ENCODE data around the gene C2CD5.
"Not testable (repeated sequence)": the region's sequence is repeated elsewhere in the genome, so short reads cannot be mapped to it uniquely, and the experiment has no call there.

The C2CD5 gene

GRCh38 chr12:22536346-22536945, 7.9 kb downstream of the C2CD5 start:
- no peak for DNase-seq

DNA sequence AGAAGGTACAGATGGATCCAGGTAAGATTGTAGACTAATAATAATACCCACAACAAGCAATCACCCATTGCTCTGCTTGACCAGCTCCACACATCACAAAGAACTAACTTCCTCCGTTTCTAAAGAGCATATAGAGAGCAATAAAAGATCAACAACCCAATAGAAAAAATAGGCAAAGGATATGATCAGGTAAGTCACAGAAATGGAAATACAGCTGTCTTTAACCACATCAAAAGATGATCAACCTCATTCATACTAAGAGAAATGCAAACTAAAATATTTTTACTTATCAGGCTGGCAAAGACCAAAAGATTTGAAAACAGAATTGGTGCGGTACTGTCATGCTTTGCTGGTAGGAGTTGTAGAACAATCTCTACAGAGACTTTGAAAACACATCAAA, 8.9 kb downstream of the C2CD5 start:
- no peak for DNase-seq

GRCh38 chr12:22535038-22535437, 9.3 kb downstream of the C2CD5 start:
- DNase-seq = no peak

DNA sequence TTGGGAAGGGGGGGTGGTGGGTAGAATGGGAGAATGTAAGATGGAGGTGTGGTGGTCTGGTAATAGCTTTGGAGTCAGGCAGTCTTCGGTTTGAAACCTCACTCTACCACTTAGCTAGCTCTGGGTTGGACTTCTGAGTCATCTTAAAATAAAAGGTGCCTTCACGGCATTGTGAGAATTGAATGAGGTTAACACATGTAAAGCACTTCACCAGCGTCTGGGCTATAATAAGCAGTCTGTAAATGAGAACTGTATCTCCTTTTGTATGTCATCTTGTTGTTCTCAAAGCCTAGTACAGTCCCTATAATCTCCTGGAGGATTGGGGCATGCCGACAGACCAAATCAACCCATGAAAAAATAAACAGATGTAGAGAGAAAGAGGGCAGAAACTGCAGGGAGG, 11.2 kb downstream of the C2CD5 start:
- no peak for DNase-seq

DNA sequence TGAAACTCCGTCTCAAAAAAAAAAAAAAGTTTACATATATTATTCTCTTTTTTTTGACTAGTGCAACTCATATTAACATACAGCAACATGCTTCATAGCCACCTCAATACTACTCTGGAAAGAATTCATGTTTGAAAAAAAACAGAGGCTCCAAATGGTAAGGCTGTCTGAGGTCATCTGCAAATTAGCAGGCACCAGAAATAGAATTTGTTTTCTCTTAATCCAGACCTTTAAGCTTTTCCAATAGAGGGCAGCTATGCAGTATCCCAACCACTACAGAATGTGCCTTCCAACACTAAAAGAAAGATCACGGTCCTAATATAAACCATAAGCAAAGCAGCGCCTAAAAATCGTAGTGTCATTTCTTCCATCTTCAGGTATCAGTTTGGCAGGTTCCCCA, 12.0 kb downstream of the C2CD5 start:
- DNase-seq = no peak

DNA sequence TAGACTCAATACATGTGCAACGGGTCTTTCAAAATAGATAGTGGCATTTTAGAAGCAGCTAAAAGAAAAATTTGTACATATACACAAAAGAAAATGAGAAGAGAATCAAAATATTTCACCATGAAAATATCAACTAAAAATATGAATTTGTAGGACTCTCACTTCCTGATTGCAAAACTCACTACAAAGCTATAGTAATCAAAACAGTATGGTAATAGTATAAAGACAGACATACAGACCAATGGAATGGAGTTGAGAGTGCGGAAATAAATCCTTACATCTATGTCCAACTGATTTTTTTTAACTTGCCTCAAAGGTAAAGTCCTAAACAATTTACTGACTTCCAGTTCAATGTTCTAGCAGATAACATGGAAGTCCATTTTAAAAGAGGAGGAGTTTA, 13.1 kb downstream of the C2CD5 start:
- DNase-seq = no peak

DNA sequence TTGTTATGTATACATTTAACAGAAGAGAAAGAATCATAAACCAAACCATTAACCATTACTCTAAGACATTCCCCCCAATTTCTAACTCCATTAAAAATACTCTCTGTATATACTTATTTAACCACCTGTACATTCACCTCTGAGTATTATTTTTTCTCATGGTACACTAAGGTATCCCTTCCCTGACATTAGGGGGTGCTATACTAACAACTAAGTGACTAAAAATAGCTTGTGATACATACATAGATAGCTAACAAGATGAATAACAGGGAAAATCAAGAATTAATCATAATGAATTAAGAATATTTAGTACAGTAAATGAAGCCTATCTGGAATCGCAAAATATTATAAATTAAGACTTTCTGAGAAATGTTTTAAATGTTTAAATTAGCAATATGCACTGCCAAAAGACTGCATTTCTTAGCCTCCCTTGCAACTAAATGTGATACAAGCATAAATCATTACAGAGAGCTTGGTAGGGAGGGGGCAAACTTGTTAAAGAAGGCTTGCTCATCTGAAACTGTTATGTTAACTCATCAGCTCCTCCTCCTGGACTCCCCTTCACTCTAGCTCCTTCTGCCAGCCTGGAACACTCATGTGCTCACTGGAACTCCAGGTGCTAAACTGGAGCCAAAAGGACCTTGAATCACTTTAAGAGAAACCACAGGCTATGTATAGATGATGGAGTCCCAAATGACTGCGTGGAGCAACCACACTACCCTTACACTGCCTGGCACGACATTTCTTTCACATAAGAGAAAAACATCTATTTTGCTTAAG, 14.9 kb downstream of the C2CD5 start:
- DNase-seq = no peak

GRCh38 chr12:22527999-22528398, 16.3 kb downstream of the C2CD5 start:
- no peak for DNase-seq

GRCh38 chr12:22526836-22527235, 17.5 kb downstream of the C2CD5 start:
- DNase-seq = no peak

- DNase-seq = no peak
These were observed 18.9 kb downstream of the C2CD5 start for GRCh38 chr12:22525426-22525825.

DNA sequence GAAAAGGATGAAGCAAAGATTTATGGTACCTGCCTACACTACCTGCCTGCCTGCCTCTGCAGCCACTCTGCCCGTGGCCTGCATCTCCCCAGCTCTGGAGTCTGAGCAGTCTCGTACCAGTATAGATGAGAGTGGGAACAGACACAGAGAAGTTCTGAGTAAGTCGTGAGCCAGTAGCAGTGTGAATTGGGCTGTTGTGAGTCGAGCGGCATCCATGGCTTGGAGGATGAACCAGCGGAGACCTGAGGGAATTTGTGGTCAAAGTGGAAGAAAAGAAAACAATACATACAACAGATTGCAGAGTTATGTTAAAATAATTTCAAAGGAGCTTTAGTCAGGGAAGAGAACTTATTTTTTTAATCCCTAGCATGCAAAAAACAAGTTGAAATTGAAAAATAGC, 25.3 kb downstream of the C2CD5 start:
- DNase-seq = no peak

GRCh38 chr12:22518060-22518719, 26.2 kb downstream of the C2CD5 start:
- DNase-seq = no peak

- no peak for DNase-seq
These were observed 29.5 kb downstream of the C2CD5 start for GRCh38 chr12:22514875-22515274.

GRCh38 chr12:22505826-22506225, 38.5 kb downstream of the C2CD5 start:
- DNase-seq = no peak

DNA sequence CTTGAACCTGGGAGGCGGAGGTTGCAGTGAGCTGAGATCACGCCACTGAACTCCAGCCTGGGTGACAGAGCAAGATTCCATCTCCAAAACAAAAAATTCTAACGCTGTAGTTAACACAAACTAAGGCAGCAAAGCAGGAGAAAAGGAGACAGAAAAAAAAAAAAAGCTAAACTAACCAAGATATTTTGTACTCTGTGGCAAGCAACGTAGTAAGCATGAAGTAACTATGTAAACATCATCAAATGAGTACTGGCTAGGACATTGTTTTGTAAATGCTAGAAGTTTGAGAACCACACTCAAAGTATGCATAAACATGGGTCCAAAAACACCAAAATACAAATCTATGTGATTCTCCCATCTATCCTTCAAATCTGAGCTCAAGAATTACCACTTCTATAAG, 44.2 kb downstream of the C2CD5 start:
- DNase-seq = no peak

DNA sequence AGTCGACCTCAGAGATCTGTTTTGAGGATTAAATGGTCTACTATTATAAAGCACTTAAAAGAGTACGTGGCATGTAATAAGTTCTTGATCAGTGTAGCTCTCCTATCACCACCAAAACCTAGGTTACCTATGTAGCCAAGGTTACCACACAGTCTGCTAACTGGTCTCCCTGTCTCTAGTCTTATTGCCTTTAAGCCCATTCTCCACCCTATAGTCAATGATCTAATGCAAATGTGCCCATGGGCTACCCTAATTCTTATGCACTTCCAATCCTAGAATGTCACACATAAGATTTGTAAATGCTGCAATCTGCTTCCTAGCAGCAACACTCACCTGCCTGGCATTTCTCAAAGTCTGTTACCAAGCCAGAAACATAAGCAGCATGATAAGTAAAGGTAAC, 44.9 kb downstream of the C2CD5 start:
- no peak for DNase-seq

- DNase-seq = no peak
These were observed 50.0 kb downstream of the C2CD5 start for GRCh38 chr12:22494319-22494718.

- no peak for DNase-seq
These were observed 53.3 kb downstream of the C2CD5 start for GRCh38 chr12:22491034-22491433.

DNA sequence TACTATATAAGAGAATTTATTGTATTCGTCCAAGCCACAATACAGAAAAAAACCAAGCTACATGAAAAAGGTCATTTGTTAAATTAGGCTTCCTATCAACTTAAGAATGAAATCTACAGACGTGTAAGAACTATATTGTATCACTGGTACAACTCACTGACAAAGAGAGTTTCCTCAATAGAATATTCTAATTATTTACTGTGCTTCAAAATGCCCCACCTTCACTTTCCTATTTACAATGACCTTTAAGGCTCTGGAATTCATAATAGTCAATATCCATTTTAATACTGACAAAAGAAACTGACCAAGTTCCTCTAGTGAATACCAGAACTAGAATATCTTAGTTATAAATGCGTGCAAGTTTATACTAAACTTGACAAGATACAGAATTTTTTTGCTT, 55.9 kb downstream of the C2CD5 start:
- no peak for DNase-seq

GRCh38 chr12:22487683-22488082, 56.7 kb downstream of the C2CD5 start:
- DNase-seq = not testable (repeated sequence)

DNA sequence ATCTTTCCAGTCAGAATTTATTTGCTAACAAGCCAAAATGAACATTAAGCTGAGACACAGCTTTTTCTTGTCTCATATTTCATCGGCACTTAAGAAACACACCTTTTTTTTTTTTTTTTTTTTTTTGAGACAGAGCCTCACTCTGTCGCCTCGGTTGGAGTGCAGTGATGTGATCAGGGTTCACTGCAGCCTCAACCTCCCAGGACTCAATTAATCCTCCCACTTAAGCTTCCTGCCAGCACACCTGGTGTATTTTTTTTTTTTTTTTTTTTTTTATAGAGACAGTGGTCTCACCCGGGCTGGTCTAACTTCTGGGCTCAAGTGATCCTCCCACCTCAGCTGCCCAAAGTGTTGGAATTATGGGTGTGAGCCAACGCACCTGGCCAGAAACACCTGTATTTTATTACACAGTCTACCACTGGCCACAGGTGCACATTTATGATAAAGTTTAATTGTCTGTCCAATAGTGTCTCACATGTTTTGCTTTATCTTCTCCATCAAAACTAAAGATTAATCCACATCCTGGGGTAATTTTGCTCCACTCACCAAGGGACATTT, 62.7 kb downstream of the C2CD5 start:
- DNase-seq = no peak

DNA sequence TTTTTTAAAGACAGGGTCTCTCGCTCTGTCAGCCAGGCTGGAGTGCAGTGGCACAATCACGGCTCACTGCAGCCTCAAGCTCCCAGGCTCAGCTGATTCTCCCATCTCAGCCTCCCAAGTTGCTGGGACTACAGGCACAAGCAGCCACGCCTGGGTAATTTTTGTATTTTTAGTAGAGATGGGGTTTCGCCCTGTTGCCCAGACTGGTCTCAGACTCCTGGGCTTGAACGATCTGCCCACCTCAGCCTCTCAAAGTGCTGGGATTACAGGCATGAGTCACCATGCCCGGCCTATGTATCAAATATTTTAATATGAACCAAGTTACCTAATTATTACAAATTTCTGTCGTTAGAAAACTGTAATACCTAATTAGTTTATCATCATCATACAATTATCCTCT, 63.5 kb downstream of the C2CD5 start:
- not testable (repeated sequence) for DNase-seq

GRCh38 chr12:22480016-22480415, 64.3 kb downstream of the C2CD5 start:
- DNase-seq = no peak

DNA sequence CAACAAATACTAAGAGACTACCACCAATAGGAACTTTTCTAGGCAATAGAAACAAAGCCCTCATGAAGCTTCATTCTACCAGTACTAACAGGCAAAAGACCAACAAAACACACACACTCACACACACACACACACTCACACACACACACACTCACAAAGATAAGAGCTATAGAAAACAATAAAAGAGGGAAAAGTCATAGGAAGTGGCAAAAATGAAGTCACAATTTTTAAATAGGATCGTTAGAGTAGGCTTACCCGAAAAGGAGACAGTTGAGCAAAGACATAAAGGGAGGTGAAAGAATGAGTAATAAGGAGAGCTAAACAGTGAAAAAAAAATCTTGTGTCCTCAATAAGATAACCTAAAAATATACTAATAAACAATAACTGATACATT, 66.5 kb downstream of the C2CD5 start:
- DNase-seq = no peak
